NCI-H187 treated with DMSO at 0.1 percent for 48 hours (cell line): ENCODE results near the gene ZBED4.

Experiments
- DNase-seq: peaks from one replicate; lab custom pipeline; 2025; lab: John Stamatoyannopoulos, UW

Gene ZBED4

GRCh38 chr22:49878206-49878605 lies 24.6 kb downstream of the ZBED4 start:
- DNase-seq: no peak

GRCh38 chr22:49879871-49880270 lies 26.2 kb downstream of the ZBED4 start:
- no peak for DNase-seq

DNA sequence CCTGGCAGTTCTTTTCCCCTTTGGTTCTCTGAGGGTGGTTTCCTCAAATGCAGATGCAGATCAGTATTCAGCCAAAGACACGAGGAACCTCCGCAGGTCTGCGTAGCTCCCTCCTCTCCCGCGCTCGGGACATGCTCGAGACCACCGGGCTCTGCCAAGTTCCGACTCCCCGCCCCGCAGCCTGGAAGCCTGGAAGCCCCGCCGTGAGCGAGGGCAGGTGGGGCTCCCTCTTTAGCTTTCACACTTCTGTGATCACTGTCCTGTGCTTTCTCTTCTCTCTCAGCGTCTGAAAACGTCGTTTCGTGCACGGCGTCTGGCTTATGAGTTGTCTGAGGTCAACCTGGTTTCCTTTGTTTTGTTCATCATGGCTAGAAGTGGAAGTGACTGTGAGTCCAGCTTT lies 26.6 kb downstream of the ZBED4 start:
- DNase-seq: no peak

DNA sequence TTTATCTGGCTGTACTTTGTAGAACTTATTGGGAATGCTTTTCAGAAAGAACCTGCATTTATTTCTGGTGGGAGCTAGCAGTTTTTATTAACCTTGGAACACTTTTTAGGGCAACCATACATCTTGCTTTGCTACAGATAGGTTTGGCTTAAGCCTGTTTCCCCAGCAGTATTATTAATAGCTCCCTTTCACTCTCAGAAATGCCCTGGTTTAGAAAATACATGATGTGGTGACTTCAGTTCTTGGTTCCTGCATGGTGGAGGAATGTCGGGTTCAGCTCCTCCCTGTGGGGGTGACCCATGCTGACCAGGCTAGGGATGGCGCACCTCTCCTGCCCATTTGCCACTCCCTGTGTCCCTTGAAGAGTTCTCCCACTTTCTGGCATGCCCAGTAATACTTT lies 28.2 kb downstream of the ZBED4 start:
- no peak for DNase-seq

- DNase-seq: no peak
Measured at GRCh38 chr22:49882519-49883293, 29.1 kb downstream of the ZBED4 start.

GRCh38 chr22:49883294-49883640 lies 29.6 kb downstream of the ZBED4 start:
- no peak for DNase-seq

GRCh38 chr22:49884075-49884474 lies 30.4 kb downstream of the ZBED4 start:
- DNase-seq: no peak

DNA sequence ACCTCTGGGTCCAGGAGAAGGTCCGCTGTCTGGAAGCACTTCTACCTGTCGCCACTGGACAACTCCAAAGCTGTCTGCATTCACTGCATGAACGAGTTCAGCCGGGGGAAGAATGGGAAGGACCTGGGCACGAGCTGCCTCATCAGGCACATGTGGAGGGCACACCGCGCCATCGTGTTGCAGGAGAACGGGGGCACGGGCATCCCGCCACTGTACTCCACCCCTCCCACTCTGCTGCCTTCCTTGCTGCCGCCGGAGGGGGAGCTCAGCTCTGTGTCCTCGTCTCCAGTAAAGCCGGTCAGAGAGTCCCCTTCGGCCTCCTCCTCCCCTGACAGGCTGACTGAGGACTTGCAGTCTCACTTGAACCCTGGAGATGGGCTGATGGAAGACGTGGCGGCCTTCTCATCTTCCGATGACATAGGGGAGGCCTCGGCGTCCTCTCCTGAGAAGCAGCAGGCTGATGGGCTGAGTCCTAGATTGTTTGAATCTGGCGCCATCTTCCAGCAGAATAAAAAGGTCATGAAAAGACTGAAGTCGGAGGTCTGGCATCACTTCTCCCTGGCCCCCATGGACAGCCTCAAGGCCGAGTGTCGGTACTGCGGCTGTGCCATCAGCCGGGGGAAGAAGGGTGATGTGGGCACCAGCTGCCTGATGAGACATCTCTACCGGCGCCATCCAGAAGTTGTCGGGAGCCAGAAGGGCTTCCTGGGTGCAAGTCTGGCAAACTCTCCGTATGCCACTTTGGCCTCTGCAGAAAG lies 31.0 kb downstream of the ZBED4 start:
- DNase-seq: no peak

DNA sequence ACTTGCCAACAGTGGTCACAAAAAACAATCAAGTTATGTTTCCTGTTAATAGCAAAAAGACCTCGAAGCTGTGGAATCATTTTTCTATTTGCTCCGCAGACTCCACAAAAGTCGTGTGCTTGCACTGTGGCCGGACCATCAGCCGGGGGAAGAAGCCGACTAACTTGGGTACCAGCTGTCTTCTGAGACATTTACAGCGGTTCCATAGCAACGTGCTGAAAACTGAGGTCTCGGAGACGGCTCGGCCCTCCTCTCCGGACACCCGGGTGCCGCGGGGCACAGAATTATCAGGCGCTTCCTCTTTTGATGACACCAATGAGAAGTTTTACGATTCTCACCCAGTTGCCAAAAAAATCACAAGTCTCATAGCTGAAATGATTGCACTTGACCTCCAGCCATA lies 31.6 kb downstream of the ZBED4 start:
- DNase-seq: no peak

DNA sequence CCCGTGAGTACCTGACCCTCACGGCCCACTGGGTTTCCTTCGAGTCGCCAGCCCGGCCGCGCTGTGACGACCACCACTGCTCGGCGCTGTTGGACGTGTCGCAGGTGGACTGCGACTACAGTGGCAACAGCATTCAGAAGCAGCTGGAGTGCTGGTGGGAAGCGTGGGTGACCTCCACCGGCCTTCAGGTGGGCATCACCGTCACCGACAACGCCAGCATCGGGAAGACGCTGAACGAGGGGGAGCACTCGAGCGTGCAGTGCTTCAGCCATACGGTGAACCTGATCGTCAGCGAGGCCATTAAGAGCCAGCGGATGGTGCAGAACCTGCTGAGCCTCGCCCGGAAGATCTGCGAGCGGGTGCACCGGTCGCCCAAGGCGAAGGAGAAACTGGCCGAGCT lies 32.2 kb downstream of the ZBED4 start:
- DNase-seq: no peak

DNA sequence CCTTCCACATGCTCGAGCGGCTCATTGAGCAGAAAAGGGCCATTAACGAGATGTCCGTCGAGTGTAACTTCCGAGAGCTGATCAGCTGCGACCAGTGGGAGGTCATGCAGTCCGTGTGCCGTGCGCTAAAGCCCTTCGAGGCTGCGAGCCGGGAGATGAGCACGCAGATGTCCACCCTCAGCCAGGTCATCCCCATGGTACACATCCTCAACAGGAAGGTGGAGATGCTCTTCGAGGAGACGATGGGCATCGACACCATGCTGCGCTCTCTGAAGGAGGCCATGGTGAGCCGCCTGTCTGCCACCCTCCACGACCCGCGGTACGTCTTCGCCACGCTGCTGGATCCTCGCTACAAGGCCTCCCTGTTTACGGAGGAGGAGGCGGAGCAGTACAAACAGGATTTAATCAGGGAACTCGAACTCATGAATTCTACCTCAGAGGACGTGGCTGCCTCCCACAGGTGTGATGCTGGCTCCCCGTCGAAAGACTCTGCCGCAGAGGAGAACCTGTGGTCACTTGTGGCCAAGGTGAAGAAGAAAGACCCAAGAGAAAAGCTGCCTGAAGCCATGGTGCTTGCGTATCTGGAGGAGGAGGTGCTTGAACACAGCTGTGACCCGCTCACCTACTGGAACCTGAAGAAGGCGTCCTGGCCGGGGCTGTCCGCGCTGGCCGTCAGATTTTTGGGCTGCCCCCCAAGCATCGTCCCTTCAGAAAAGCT lies 32.9 kb downstream of the ZBED4 start:
- no peak for DNase-seq

DNA sequence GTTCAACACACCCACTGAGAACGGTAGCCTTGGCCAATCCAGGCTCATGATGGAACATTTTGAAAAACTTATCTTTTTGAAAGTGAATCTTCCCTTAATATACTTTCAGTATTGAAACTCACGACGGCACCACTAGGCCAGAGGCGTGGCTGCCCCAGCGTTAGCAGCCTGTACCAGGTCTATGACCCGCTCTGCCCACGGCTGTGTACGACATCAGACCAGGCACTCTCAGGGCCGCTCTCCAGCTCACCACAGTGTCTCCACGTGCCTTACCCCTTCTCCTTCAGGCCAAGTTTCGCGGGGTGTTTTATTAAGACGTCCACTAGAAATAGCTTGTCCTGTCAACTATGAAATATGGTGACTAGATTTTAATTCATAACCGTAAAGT lies 33.4 kb downstream of the ZBED4 start:
- DNase-seq: no peak

GRCh38 chr22:49887702-49888101 lies 34.1 kb downstream of the ZBED4 start:
- DNase-seq: no peak

GRCh38 chr22:49889071-49889470 lies 35.4 kb downstream of the ZBED4 start:
- no peak for DNase-seq

DNA sequence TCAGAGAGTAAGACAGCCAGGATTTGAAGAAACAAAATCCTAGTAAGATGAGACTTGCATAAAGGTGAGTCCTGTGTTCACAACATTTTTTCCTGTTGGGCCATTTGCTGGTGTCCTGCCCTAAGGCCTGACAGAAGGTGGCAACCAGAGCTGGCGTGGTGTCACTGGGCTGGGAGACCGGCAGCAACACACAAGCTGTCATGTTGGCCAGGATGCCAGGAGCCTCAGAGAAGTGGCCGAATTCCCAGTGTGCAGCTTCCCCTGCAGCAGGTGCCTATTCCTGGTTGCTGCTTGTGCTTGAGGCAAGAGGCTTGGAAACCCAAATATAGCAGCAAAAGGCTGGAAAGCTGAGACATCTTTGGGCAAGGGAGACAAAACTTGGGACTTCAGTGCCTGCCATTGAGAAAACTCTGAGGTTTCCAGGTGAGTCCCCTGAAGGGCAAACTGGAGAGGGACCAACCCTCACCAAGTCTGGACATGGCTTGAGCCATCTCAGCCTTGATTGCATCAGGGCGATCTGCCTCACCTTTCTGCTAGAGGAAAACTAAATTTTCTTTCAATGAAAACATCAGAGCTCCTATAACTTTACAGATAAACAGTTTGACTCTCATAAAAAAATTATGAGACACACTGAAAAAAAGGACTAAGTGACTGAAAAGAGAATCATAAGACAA lies 38.7 kb downstream of the ZBED4 start:
- DNase-seq: no peak

DNA sequence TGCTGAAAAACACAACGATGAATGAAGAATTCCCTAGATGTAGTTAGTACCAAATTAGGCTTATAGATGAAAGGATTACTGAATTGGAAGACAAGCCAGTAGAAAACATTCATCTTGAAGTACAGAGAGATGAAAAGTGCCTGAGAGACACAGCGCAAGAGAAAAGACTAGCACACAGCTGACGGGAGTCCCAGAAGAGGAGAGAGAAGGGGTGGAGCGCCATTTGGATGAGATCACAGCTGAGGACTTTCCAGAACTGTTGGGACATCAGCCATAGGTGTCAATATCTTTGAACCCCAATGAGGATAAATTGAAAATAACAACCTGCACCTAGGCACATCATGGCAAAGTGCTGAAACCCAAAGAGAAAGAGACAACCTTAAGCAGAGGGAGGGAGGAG lies 39.4 kb downstream of the ZBED4 start:
- DNase-seq: no peak

DNA sequence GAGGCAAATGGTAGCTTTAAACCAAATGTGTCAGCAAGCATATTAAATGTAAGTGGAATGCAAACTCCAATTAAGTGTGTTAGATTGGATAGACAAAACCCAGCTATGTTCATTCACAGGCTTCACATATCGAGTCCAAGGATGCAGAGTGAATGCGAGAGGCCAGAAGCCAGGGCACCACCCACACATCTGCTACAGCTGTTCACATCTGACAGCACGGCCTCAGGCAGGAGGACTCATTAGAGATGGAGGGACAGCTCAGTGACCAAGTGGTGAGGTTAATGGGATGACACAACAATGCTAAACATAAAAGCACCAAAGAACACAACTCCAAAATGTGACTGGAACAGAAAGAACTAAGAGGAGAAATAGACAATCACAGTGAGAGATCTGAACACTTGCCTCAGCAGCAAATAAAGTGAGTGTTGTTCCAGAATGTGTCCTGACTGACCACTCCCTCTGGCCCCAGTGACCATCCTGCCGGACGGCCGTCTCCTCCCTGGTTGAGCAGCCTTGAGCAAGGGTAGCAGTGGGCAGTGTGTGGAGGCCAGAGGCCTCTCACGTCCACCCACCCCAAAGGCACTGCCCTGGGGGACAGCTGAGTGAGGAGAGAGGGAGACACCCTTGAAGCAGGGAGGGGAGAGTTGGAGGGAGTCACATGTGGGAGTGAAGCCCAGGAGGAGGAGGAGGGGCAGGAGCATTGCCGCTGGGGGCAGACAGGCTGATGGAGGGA lies 40.8 kb downstream of the ZBED4 start:
- DNase-seq: no peak

- DNase-seq: no peak
Measured at GRCh38 chr22:49896201-49896600, 42.6 kb downstream of the ZBED4 start.

DNA sequence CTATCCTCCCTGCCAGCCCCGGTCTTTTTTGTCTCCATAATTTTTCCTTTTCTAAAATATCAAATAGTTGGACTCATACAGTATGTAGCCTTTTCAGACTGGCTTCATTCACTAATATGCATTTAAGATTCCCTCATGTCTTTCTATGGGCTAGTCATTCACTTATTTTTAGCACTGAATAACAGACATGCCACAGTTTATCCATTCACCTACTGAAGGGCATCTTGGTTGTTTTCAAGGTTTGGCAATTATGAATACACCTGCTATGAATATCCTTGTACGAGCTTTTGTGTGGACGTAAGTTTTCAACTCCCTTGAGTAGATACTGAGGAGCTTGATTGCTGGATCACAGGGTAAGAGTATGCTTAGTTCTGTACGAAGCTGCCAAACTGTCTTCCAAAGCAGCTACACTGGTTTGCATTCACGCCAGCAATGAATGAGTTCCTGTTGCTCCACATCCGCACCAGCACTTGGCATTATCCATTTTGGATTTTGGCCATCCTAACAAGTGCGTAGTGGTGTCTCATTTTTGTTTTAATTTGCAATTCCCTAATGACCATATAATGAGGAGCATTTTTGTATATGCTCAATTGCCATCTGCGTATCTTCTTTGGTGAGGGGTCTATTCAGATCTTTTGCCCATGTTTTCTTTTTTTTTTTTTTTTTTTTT lies 43.5 kb downstream of the ZBED4 start:
- no peak for DNase-seq

- no peak for DNase-seq
Measured at GRCh38 chr22:49899530-49899929, 45.9 kb downstream of the ZBED4 start.
